Colon (tissue), 2 donors: ENCODE data around the gene FOXR1.
"Not testable (repeated sequence)": the region's sequence is repeated elsewhere in the genome, so short reads cannot be mapped to it uniquely, and the experiment has no call there.

Source experiments
- FAIRE-seq: peaks from 2 replicates; lab custom pipeline; 2012; peaks lifted over from hg19 to GRCh38; lab: Jason Lieb, UNC
- donor health status: control.
- donor health status: control.

The FOXR1 gene

DNA sequence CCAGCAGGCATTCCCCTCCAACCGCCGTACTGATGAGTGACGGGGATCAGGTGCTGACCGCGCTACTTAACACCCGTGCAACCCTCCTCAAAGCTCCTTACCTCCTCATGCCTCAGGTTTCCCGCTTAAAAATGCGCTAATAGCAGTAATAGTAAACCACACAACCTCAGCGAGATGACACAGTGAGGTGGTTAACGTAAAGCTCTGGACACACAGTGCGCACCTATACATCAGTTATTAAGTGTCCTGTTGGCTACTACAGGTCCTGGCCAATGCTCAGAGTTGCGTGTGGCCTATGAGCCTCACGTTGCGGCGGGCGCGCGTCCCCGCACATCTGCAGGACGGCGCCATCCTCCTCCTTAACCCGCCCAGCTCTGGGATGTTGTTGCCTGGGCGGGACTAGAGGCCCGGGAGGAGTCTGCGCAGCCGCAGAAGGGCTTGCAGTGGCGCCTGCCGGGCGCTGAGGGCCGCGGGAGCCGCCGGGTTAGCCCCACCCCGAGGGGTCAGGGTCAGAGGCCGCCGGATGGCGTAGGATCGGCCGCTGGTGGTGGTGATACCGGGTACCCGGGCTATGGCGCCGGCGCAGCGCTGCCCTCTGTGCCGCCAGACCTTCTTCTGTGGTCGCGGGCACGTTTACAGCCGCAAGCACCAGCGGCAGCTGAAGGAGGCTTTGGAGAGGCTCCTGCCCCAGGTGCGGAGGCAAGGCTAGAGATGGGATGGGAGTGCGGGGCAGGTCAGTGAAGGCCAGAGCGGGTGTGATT is 26.2 kb downstream of the FOXR1 start, which contains the start of gene CENATAC:
CENATAC (plus strand) TSS at position 512 of the 761 bp plus-strand sequence; CDS start at position 572, 60 bp downstream.
- no peak for FAIRE-seq

- no peak for FAIRE-seq
Observed at GRCh38 chr11:118998388-118998717, 26.8 kb downstream of the FOXR1 start.

- no peak for FAIRE-seq
Observed at GRCh38 chr11:118998822-118999221, 27.3 kb downstream of the FOXR1 start.

DNA sequence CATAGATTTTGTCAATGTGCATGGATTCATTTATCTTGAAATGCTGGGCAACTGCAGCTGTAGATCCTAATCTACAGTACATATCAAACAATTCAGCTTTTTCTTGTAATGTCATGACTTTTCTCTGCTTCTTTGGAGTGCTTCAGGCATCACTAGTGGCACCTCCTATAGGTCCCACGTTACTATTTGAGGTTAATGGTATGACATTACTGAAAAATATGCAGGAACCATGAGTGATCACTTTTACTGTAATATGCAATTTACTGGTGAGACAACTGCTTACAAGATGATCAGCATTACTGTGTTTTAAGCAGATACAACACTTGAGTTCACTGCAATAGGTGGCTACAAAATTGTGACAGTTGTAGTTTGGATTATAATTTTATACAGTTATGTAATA is 29.3 kb downstream of the FOXR1 start:
- FAIRE-seq, result no peak

DNA sequence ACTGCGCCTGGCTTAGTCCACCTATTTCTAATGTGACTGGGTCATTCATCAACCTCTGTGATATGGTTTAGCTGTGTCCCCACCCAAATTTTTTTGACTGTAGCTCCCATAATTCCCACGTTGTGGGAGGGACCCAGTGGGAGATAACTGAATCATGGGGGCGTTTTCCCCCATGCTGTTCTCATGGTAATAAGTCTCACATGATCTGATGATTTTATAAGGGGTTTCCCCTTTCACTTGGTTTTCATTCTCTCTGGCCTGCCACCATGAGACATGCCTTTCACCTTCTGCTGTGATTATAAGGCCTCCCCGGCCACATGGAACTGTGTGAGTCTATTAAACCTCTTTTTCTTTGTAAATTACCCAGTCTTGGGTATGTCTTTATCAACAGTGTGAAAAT is 35.1 kb downstream of the FOXR1 start:
- FAIRE-seq, result no peak

DNA sequence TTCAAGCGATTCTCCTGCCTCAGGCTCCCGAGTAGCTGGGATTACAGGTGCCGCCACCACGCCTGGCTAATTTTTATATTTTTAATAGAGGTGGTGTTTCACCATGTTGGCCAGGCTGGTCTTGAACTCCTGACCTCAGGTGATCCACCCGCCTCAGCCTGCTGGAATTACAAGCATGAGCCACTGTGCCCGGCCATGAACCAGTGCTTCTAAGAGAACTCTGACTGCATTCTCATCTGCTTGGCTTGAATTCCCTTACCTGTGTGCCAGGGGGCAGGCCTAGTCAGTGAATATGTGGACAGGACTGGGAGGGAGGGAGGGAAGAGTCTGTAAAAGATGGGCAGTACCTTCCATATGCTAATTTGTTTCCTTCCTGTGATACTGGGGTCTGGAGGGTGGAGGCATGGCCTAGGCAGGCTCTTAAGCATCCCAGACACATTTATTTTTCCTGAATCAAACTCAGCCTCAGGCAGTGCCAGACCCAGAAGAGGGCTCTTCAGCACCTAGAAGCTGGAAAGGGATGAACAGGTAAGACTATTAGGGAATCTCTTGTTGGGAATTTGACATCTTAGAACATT is 40.0 kb downstream of the FOXR1 start:
- FAIRE-seq, result no peak

GRCh38 chr11:119012629-119013170 is 41.1 kb downstream of the FOXR1 start:
- no peak for FAIRE-seq

- no peak for FAIRE-seq
Observed at GRCh38 chr11:119014209-119014924, 42.8 kb downstream of the FOXR1 start.

DNA sequence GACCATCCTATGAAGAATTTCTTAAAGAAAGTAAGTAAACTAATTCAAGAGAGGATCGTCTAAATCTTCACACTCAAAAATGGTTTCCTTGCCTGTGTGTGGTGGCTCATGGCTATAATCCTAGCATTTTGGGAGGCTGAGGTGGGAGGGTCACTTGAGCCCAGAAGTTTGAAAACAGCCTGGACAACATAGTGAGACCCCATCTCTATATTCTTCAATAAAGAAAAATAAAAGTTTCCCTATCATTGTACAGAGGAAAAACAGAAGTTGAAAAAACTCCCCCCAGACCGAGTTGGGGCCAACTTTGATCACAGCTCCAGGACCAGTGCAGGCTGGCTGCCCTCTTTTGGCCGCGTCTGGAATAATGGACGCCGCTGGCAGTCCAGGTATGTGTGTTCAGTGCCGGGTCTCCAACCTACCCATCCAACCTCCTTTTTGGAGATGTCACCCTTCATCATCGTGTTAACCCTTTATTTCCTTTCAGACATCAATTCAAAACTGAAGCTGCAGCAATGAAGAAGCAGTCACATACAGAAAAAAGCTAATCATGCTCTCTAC is 43.6 kb downstream of the FOXR1 start:
- no peak for FAIRE-seq

- FAIRE-seq, result no peak
Observed at GRCh38 chr11:119016216-119017009, 44.9 kb downstream of the FOXR1 start.

DNA sequence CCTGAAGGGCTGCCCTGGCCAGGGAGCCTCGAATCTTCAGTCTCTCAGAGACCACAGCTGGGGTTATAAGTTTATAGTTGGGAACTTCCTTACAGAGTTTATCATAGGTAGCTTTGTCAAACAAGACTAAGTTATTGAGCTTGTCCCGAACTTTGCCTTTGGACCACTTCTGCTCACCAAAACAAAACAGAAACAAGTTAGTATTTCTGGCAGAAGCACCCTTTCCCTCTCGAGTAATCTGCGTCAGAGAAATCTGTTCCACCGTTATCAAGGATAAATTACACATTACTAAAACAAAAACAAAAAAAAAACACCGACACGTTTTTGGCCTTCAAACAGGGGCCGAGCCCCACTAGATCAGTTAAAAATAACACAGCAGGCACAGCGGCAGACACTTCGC is 45.8 kb downstream of the FOXR1 start:
- FAIRE-seq, result not testable (repeated sequence)

- no peak for FAIRE-seq
Observed at GRCh38 chr11:119018074-119018938, 46.7 kb downstream of the FOXR1 start, which contains the start of the genes RPS25 and TRAPPC4. Gene RPS25, minus strand, starts transcription at chr11:119018343. Its CDS starts 59 bp downstream, at chr11:119018284. Gene TRAPPC4, plus strand, starts transcription at chr11:119018766. Its CDS starts 30 bp downstream, at chr11:119018796.

GRCh38 chr11:119019996-119020395 is 48.4 kb downstream of the FOXR1 start:
- FAIRE-seq, result no peak

- FAIRE-seq, result no peak
Observed at GRCh38 chr11:119021631-119022030, 50.1 kb downstream of the FOXR1 start.

- no peak for FAIRE-seq
Observed at GRCh38 chr11:119023741-119024140, 52.2 kb downstream of the FOXR1 start.

GRCh38 chr11:119024430-119025098 is 53.0 kb downstream of the FOXR1 start:
- FAIRE-seq, result no peak

DNA sequence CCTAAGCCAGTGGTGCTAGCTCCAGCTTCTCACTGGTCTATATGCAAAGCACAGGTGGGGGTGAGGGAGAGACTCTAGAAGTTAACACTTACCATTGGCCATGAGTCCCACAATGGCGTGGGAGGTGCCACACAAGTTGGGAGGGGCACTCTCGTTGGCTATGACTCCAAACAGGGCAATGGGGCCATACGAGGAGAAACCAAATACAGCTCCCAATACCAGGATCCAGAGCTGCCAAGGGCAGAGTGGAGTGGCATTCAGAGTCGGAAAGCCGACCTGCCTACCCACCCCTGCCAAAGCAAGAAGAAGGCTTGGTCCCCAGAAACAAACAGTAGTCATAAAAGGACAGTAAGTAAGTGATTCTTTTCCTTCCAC is 53.5 kb downstream of the FOXR1 start:
- FAIRE-seq, result no peak

GRCh38 chr11:119025541-119025940 is 54.0 kb downstream of the FOXR1 start:
- no peak for FAIRE-seq

- no peak for FAIRE-seq
Observed at GRCh38 chr11:119025978-119026766, 54.6 kb downstream of the FOXR1 start.
